Loucy (cell line): Measurements from ENCODE around the gene PPP3CB.

Experiments used
- EZH2phosphoT487 ChIP-seq: fragments of 200-600 bp; IDR thresholded peaks from 2 replicates; pipeline ENCODE4 v1.6.1; 2018; ENCODE audit warnings: antibody characterized with exemption, mild to moderate bottlenecking, moderate library complexity, borderline replicate concordance
- TF ChIP-seq, protein P1 (sequence below): fragments of 200-600 bp; sonication (generic); conservative IDR thresholded peaks from 2 replicates; pipeline ENCODE4 v1.5.1; 2014; ENCODE audit warnings: mild to moderate bottlenecking, antibody characterized with exemption, low read length

DNA sequence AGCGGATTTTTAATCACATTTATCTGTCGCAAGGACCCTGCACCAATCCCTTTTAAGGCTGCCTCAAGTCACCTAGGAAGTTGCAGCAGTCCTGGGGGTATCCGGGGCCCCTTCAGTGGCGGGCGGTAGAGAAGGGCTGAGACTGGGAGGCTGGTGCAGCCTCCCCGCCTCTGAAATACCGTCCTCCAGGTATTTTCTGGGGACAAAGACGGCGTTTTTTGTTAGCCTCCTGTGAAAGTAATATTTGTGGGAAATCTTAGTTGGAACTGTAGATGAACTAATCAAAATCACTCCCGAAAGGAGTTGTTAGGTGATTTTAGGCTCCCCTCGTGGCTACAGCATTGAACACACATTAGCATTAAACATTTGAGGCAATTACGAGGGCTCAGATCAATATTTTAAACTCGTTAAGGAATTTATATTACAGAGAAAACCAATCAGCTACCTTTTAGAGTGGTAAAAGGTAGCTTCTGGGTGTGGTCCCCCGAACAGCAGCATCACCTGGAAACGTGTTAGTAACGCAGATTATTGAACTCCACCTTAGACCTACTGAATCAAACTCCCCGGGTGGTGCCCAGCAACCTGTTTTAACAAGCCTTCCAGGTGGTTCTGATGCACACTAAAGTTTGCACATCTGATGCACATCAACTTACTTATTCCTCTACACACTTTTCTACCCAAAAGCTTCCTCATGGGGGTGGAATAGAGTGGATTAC is 81.4 kb downstream of the PPP3CB start:
- TF ChIP-seq, protein P1, sequence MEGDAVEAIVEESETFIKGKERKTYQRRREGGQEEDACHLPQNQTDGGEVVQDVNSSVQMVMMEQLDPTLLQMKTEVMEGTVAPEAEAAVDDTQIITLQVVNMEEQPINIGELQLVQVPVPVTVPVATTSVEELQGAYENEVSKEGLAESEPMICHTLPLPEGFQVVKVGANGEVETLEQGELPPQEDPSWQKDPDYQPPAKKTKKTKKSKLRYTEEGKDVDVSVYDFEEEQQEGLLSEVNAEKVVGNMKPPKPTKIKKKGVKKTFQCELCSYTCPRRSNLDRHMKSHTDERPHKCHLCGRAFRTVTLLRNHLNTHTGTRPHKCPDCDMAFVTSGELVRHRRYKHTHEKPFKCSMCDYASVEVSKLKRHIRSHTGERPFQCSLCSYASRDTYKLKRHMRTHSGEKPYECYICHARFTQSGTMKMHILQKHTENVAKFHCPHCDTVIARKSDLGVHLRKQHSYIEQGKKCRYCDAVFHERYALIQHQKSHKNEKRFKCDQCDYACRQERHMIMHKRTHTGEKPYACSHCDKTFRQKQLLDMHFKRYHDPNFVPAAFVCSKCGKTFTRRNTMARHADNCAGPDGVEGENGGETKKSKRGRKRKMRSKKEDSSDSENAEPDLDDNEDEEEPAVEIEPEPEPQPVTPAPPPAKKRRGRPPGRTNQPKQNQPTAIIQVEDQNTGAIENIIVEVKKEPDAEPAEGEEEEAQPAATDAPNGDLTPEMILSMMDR, result peak; percentile 26; the same call in 1 of the 2 replicates
- no peak for TF ChIP-seq EZH2phosphoT487
